Neural cell (in vitro differentiated cells): Measurements from ENCODE around the gene ARF1. TPM values are rescaled to one million over a fixed set of nuclear protein-coding genes. Genes with fewer than 3 reads are reported as not detected.

Experiments
- H2AFZ ChIP-seq: fragments of 200-600, 300-800 bp; sonication (generic), shearing (Covaris generic); 2 replicates; pipeline ENCODE4 v1.6.0; 2014; ENCODE audit warnings: low read depth, mild to moderate bottlenecking, antibody characterized with exemption, low read length, moderate library complexity
- H3F3A ChIP-seq: fragments of 200-600 bp; shearing (Covaris generic); 2 replicates; pipeline ENCODE4 v1.6.1; 2016; ENCODE audit warnings: mild to moderate bottlenecking, moderate library complexity, mixed read lengths, antibody characterized with exemption, low read length; ENCODE audit not compliant: insufficient read depth, poor library complexity, severe bottlenecking
- H3K27ac ChIP-seq: fragments of 200-600, 300-800 bp; sonication (generic), shearing (Covaris generic); 2 replicates; pipeline ENCODE4 v1.5.1; 2014; ENCODE audit warnings: mild to moderate bottlenecking, low read length, moderate library complexity
- H3K27me3 ChIP-seq: fragments of 300-800, 200-600 bp; sonication (generic), shearing (Covaris generic); 2 replicates; pipeline ENCODE4 v1.6.0; 2014; ENCODE audit warnings: mild to moderate bottlenecking, low read depth, low read length, moderate library complexity; ENCODE audit not compliant: insufficient read depth
- H3K36me3 ChIP-seq: fragments of 300-800, 200-600 bp; sonication (generic), shearing (Covaris generic); 2 replicates; pipeline ENCODE4 v1.5.1; 2014; ENCODE audit warnings: mild to moderate bottlenecking, antibody characterized with exemption, low read length, moderate library complexity; ENCODE audit not compliant: insufficient read depth
- H3K4me2 ChIP-seq: fragments of 300-800, 200-600 bp; sonication (generic), shearing (Covaris generic); 2 replicates; pipeline ENCODE4 v1.6.0; 2014; ENCODE audit warnings: mild to moderate bottlenecking, low read length
- H3K4me3 ChIP-seq: fragments of 300-800, 200-600 bp; sonication (generic), shearing (Covaris generic); 2 replicates; pipeline ENCODE4 v1.5.1; 2014; ENCODE audit warnings: mild to moderate bottlenecking, low read length, moderate library complexity
- H3K79me2 ChIP-seq: fragments of 200-600 bp; shearing (Covaris generic); replicated peaks from 2 replicates; pipeline ENCODE4 v1.6.0; 2014; ENCODE audit warnings: mild to moderate bottlenecking, low read length, moderate library complexity; ENCODE audit not compliant: insufficient read depth
- H3K9ac ChIP-seq: fragments of 300-800, 200-600 bp; sonication (generic), shearing (Covaris generic); 2 replicates; pipeline ENCODE4 v1.6.1; 2016; ENCODE audit warnings: mild to moderate bottlenecking, low read length, mixed read lengths
- H3K9me2 ChIP-seq: fragments of 200-600 bp; shearing (Covaris generic); 2 replicates; pipeline ENCODE4 v1.6.1; 2016; ENCODE audit warnings: mild to moderate bottlenecking, low read length, mixed read lengths; ENCODE audit not compliant: insufficient read depth
- H3K9me3 ChIP-seq: fragments of 200-600, 300-800 bp; sonication (generic), shearing (Covaris generic); 2 replicates; pipeline ENCODE4 v1.6.1; 2016; ENCODE audit warnings: mild to moderate bottlenecking, mixed run types, low read length, moderate library complexity, mixed read lengths
- H4K20me1 ChIP-seq: fragments of 200-600 bp; shearing (Covaris generic); 2 replicates; pipeline ENCODE4 v1.6.1; 2016; ENCODE audit warnings: mild to moderate bottlenecking, mixed run types; ENCODE audit not compliant: insufficient read depth
- CTCF ChIP-seq: fragments of 450-650 bp; IDR thresholded peaks from 2 replicates; pipeline ENCODE4 v1.5.1; 2014; ENCODE audit warnings: antibody characterized with exemption, mild to moderate bottlenecking, moderate library complexity; ENCODE audit not compliant: poor library complexity, severe bottlenecking
- EP300 ChIP-seq: fragments of 450-650 bp; conservative IDR thresholded peaks from 2 replicates; pipeline ENCODE4 v1.6.1; 2014; ENCODE audit warnings: antibody characterized with exemption, mild to moderate bottlenecking, moderate library complexity; ENCODE audit not compliant: poor library complexity, severe bottlenecking
- EZH2 ChIP-seq: fragments of 200-600, 300-800 bp; shearing (Covaris generic), sonication (generic); IDR thresholded peaks from 2 replicates; pipeline ENCODE4 v1.6.1; 2014; ENCODE audit warnings: antibody characterized with exemption, low read length, borderline replicate concordance, mild to moderate bottlenecking; ENCODE audit not compliant: insufficient read depth, poor library complexity, severe bottlenecking
- MXI1 ChIP-seq: fragments of 450-650 bp; conservative IDR thresholded peaks from 2 replicates; pipeline ENCODE4 v1.6.1; 2014; ENCODE audit warnings: antibody characterized with exemption, mild to moderate bottlenecking; ENCODE audit not compliant: poor library complexity, severe bottlenecking
- POLR2AphosphoS5 ChIP-seq: IDR thresholded peaks from 2 replicates; pipeline ENCODE4 v1.6.1; 2012
- RAD21 ChIP-seq: fragments of 450-650 bp; conservative IDR thresholded peaks from 2 replicates; pipeline ENCODE4 v1.6.1; 2014; ENCODE audit warnings: antibody characterized with exemption, mild to moderate bottlenecking, moderate library complexity
- REST ChIP-seq: IDR thresholded peaks from 2 replicates; pipeline ENCODE4 v1.6.1; 2012; ENCODE audit warnings: borderline replicate concordance
- SMC3 ChIP-seq: fragments of 450-650 bp; conservative IDR thresholded peaks from 2 replicates; pipeline ENCODE4 v1.6.1; 2014; ENCODE audit warnings: antibody characterized with exemption, mild to moderate bottlenecking, moderate library complexity; ENCODE audit not compliant: poor library complexity
- TAF1 ChIP-seq: IDR thresholded peaks from 2 replicates; pipeline ENCODE4 v1.6.1; 2012; ENCODE audit warnings: low read depth
- polyA plus RNA-seq: library from polyadenylated mRNA; depleted of rRNA; stranded (reverse); fragments of >200 nt; gene quantifications from 2 replicates; pipeline ENCODE4 v1.2.3, GENCODE V29; 2014

ARF1 gene
- polyA plus RNA-seq, 1 donor from 2014 or later, result 168 TPM

- H3K4me2 ChIP-seq, result no peak overlapping the region
- H3F3A ChIP-seq, result no peaks in the 10 kb centered on the region
- TF ChIP-seq POLR2AphosphoS5 (no peak), EP300 (no peak), REST (no peak), SMC3 (no peak), RAD21 (no peak), TAF1 (no peak), EZH2 (no peak), MXI1 (no peak), CTCF (no peak)
- H3K9me3 ChIP-seq, result peaks cover 4% of the 10 kb centered on the region
- H3K27ac ChIP-seq, result no peak overlapping the region
- no peak overlapping the region for H3K4me3 ChIP-seq
- H3K9ac ChIP-seq, result no peak overlapping the region
- no peaks in the 10 kb centered on the region for H4K20me1 ChIP-seq
- no peaks in the 10 kb centered on the region for H3K9me2 ChIP-seq
- H3K36me3 ChIP-seq, result peaks cover 15% of the 10 kb centered on the region
- H3K27me3 ChIP-seq, result no peaks in the 10 kb centered on the region
- no peak overlapping the region for H2AFZ ChIP-seq
- peaks cover 45% of the 10 kb centered on the region for H3K79me2 ChIP-seq
Observed at GRCh38 chr1:228098323-228098931, 15.9 kb downstream of the ARF1 start.

GRCh38 chr1:228099331-228099732 is 16.8 kb downstream of the ARF1 start:
- Histone ChIP-seq H4K20me1 (no peaks in the 10 kb centered on the region), H3K9ac (no peak overlapping the region), H3K9me3 (peaks cover 4% of the 10 kb centered on the region), H3K4me3 (no peak overlapping the region), H3K27me3 (no peaks in the 10 kb centered on the region), H3K9me2 (no peaks in the 10 kb centered on the region), H3K4me2 (no peak overlapping the region), H2AFZ (no peak overlapping the region), H3K27ac (no peak overlapping the region), H3F3A (no peaks in the 10 kb centered on the region), H3K36me3 (peaks cover 15% of the 10 kb centered on the region), H3K79me2 (peaks cover 36% of the 10 kb centered on the region)
- TF ChIP-seq CTCF (no peak), POLR2AphosphoS5 (no peak), TAF1 (no peak), REST (no peak), RAD21 (no peak), MXI1 (no peak), EZH2 (no peak), EP300 (no peak), SMC3 (no peak)
